Measurements from ENCODE around the gene ARHGAP18. TPM values are rescaled to one million over a fixed set of nuclear protein-coding genes. Genes with fewer than 3 reads are reported as not detected.
A peak's percentile ranks its signal among the peaks of the same experiment; 100 is the strongest.

ARHGAP18 gene
- total RNA-seq, 1 donor from 2014 or later = 16.3 TPM

- peak overlapping the region; percentile 80 for H3K4me3 ChIP-seq (ENCODE audit: low read depth, low read length)
- no peak for DNase-seq (ENCODE audit: low read depth)
- H3K27me3 ChIP-seq (ENCODE audit: control insufficient read depth, insufficient read depth, low read length) = no peaks in the 10 kb centered on the region
- H3K36me3 ChIP-seq (ENCODE audit: control insufficient read depth, insufficient read depth, low read length) = no peaks in the 10 kb centered on the region
- TF ChIP-seq CTCF (IDR thresholded peaks at IDR 0.05; ENCODE audit: insufficient read depth, low read length, poor library complexity, severe bottlenecking) = no peak
Measured at GRCh38 chr6:129707882-129708495, 2.0 kb downstream of the ARHGAP18 start.

DNA sequence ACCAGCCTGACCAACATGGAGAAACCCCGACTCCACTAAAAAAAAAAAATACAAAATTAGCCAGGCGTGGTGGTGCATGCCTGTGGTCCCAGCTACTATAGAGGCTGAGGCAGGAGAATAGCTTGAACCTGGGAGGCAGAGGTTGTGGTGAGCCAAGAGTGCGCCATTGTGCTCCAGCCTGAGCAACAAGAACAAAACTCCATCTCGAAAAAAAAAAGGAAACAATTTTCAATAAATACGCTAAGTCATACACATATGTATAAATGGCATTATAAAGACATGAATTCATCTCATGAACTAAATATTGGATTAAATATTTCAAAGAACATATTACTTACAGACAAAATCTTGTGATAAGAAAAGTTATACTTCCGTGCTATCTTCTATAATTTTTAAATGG is 2.9 kb downstream of the ARHGAP18 start:
- H3K27me3 ChIP-seq (ENCODE audit: control insufficient read depth, insufficient read depth, low read length) = no peaks in the 10 kb centered on the region
- no peaks in the 10 kb centered on the region for H3K36me3 ChIP-seq (ENCODE audit: control insufficient read depth, insufficient read depth, low read length)
- H3K4me3 ChIP-seq (ENCODE audit: low read depth, low read length) = no peak overlapping the region
- TF ChIP-seq CTCF (IDR thresholded peaks at IDR 0.05; ENCODE audit: insufficient read depth, low read length, poor library complexity, severe bottlenecking) = no peak
- DNase-seq (ENCODE audit: low read depth) = no peak

DNA sequence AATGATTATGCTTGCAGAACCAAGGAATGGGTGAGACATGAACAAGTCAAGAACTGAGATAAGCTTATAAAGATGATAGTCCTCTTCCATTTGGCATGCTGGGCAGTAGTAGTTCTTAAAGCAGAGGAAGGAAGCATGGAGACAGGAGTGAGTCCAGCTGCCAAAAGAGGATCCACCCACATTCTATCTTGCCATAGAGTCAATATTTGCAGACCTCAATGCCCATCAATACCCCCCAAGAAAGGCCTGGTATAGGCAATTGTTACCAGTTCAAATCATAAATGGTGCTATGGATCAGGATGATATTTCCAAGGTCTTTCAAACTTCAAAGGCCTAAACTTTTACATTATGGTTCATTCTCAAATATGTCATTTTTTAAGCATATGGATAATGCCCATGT is 4.8 kb downstream of the ARHGAP18 start:
- no peaks in the 10 kb centered on the region for H3K27me3 ChIP-seq (ENCODE audit: control insufficient read depth, insufficient read depth, low read length)
- no peak for TF ChIP-seq CTCF (IDR thresholded peaks at IDR 0.05; ENCODE audit: insufficient read depth, low read length, poor library complexity, severe bottlenecking)
- no peak for DNase-seq (ENCODE audit: low read depth)
- no peak overlapping the region for H3K4me3 ChIP-seq (ENCODE audit: low read depth, low read length)
- no peaks in the 10 kb centered on the region for H3K36me3 ChIP-seq (ENCODE audit: control insufficient read depth, insufficient read depth, low read length)

GRCh38 chr6:129704708-129705107 is 5.3 kb downstream of the ARHGAP18 start:
- no peak for TF ChIP-seq CTCF (IDR thresholded peaks at IDR 0.05; ENCODE audit: insufficient read depth, low read length, poor library complexity, severe bottlenecking)
- H3K36me3 ChIP-seq (ENCODE audit: control insufficient read depth, insufficient read depth, low read length) = no peaks in the 10 kb centered on the region
- DNase-seq (ENCODE audit: low read depth) = no peak
- H3K4me3 ChIP-seq (ENCODE audit: low read depth, low read length) = no peak overlapping the region
- H3K27me3 ChIP-seq (ENCODE audit: control insufficient read depth, insufficient read depth, low read length) = no peaks in the 10 kb centered on the region

DNA sequence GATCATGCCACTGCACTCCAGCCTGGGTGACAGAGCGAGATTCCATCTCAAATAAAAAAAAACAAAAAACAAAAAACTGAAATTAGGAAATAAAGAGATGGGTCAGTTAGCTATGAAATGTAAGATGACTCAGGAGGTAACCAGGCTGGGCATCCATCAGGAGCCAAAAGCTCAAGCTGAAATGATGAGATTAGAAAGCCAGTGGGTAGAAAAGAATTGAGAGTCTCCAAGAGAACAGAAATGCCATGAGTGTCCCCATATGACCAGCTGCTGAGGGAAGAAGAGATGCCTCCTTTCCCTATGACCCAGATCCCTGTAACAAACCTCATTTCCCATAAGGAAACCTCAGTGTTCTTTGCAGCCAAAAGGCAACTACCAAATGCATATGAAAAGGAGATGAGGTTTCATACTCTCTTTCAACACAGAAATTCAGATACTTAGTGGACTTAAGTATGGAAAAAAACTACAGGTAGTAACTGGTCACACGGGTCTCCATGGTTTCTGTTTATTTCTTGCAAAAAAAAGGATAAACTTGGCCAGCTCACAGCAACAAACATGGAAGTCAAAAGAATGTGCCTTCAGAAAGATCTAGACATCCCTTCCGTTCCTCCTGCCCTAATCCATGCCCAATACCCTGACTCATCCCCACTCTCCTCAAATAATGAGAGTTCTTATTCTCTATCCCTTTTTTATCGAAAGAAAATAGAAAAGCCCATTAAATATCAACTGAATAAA is 8.1 kb downstream of the ARHGAP18 start:
- Histone ChIP-seq H3K27me3 (ENCODE audit: control insufficient read depth, insufficient read depth, low read length) (no peaks in the 10 kb centered on the region), H3K4me3 (ENCODE audit: low read depth, low read length) (no peak overlapping the region), H3K36me3 (ENCODE audit: control insufficient read depth, insufficient read depth, low read length) (no peaks in the 10 kb centered on the region)
- no peak for TF ChIP-seq CTCF (IDR thresholded peaks at IDR 0.05; ENCODE audit: insufficient read depth, low read length, poor library complexity, severe bottlenecking)
- DNase-seq (ENCODE audit: low read depth) = no peak

All from kidney epithelial cell (primary cell).